OCI-LY7 (cell line): ENCODE data around the gene PHPT1. TPM values are rescaled to one million over a fixed set of nuclear protein-coding genes. Genes with fewer than 3 reads are reported as not detected.
A peak's percentile ranks its signal among the peaks of the same experiment; 100 is the strongest.

ENCODE experiments used
- BruUV-seq: library from RNA; stranded (reverse); fragments of 400-500 nt; replicated peaks from 2 replicates; lab custom pipeline; 2021; lab: Mats Ljungman, UMichigan
- CTCF ChIA-PET: fragments of 300-600 bp; sonication (Branson Sonifier 250); formaldehyde crosslinking; loops from one replicate; lab custom pipeline; 2022; ENCODE audit warnings: antibody characterized with exemption; ENCODE audit not compliant: unreplicated experiment; lab: Charles Lee
- POLR2A ChIA-PET: fragments of 300-600 bp; sonication (Branson Sonifier 250); formaldehyde crosslinking; loops from one replicate; lab custom pipeline; 2022; ENCODE audit warnings: antibody characterized with exemption; lab: Charles Lee
- DNase-seq: peaks from one replicate; pipeline ENCODE4 v3.0.0-alpha.2; 2015; ENCODE audit warnings: low spot score
- H2AFZ ChIP-seq: fragments of 200-600 bp; sonication (generic), shearing (Covaris generic); 2 replicates; pipeline ENCODE4 v1.6.1; 2014; ENCODE audit warnings: mild to moderate bottlenecking, antibody characterized with exemption, low read length, moderate library complexity
- H3K27ac ChIP-seq: fragments of 200-600 bp; sonication (generic); 2 replicates; pipeline ENCODE4 v1.5.1; 2014; ENCODE audit warnings: mixed run types, low read depth, mild to moderate bottlenecking, moderate library complexity, low read length, inconsistent platforms; ENCODE audit not compliant: poor library complexity, severe bottlenecking
- H3K36me3 ChIP-seq: fragments of 200-600 bp; sonication (generic); 2 replicates; pipeline ENCODE4 v1.6.1; 2014; ENCODE audit warnings: mild to moderate bottlenecking, antibody characterized with exemption, low read length, moderate library complexity, mixed read lengths; ENCODE audit not compliant: insufficient read depth
- H3K4me1 ChIP-seq: fragments of 200-600 bp; sonication (generic); 2 replicates; pipeline ENCODE4 v1.5.1; 2014; ENCODE audit warnings: mild to moderate bottlenecking, low read length; ENCODE audit not compliant: insufficient read depth, poor library complexity, severe bottlenecking
- H3K4me2 ChIP-seq: fragments of 200-600 bp; sonication (generic); 2 replicates; pipeline ENCODE4 v1.6.1; 2014; ENCODE audit warnings: mild to moderate bottlenecking, low read length
- H3K4me3 ChIP-seq: fragments of 200-600 bp; sonication (generic); 2 replicates; pipeline ENCODE4 v1.5.1; 2014; ENCODE audit warnings: mild to moderate bottlenecking, low read depth, low read length; ENCODE audit not compliant: poor library complexity, severe bottlenecking
- H3K79me2 ChIP-seq: fragments of 200-600 bp; sonication (generic); 2 replicates; pipeline ENCODE4 v1.6.1; 2016; ENCODE audit warnings: low read depth, mild to moderate bottlenecking, low read length, moderate library complexity, mixed read lengths; ENCODE audit not compliant: insufficient read depth
- H3K9me2 ChIP-seq: fragments of 200-600 bp; sonication (generic); 2 replicates; pipeline ENCODE4 v1.6.1; 2016; ENCODE audit warnings: mild to moderate bottlenecking, low read length, mixed read lengths; ENCODE audit not compliant: insufficient read depth
- H3K9me3 ChIP-seq: fragments of 200-600 bp; sonication (generic); 2 replicates; pipeline ENCODE4 v1.6.1; 2014; ENCODE audit warnings: mild to moderate bottlenecking, mixed run types, low read length, mixed read lengths
- H4K20me1 ChIP-seq: fragments of 200-600 bp; sonication (generic); 2 replicates; pipeline ENCODE4 v1.6.1; 2014; ENCODE audit warnings: mild to moderate bottlenecking, antibody characterized with exemption, low read length, moderate library complexity, mixed read lengths; ENCODE audit not compliant: insufficient read depth
- CTCF ChIP-seq: fragments of 200-600 bp; sonication (generic); conservative IDR thresholded peaks from 2 replicates; pipeline ENCODE4 v1.5.1; 2014; ENCODE audit warnings: mild to moderate bottlenecking, antibody characterized with exemption, low read length, moderate library complexity, mixed read lengths
- EZH2phosphoT487 ChIP-seq: fragments of 200-600 bp; sonication (generic); IDR thresholded peaks from 2 replicates; pipeline ENCODE4 v1.6.1; 2018; ENCODE audit warnings: low read depth, borderline replicate concordance, mild to moderate bottlenecking, mixed run types, antibody characterized with exemption, low read length, moderate library complexity, mixed read lengths
- intact Hi-C: fragments of 100-400 bp; cut with micrococcal nuclease; formaldehyde crosslinking; loops from one replicate; pipeline ENCODE4 v1.10.0; 2022; ENCODE audit not compliant: unreplicated experiment
- total RNA-seq, 2 experiments: library from RNA; depleted of rRNA in 1 of 2; stranded (reverse); fragments of >200 nt in 1 of 2; shearing (Covaris generic) in 1 of 2; gene quantifications; 2 replicates each; pipeline ENCODE4 v1.2.3, GENCODE V29; 2014 to 2022

PHPT1 gene
- total RNA-seq, 2 experiments from 2014 or later = 49.9 to 56.9 TPM

GRCh38 chr9:136839229-136840139 lies 9.7 kb upstream of the PHPT1 start:
- ChIA-PET POLR2A (no interaction called here), CTCF (no interaction called here)
- H3K4me3 ChIP-seq = no peak overlapping the region
- no peaks in the 10 kb centered on the region for H4K20me1 ChIP-seq
- intact Hi-C loops = no loop called here
- H3K4me1 ChIP-seq = peaks cover 22% of the 10 kb centered on the region
- H3K9me2 ChIP-seq = no peaks in the 10 kb centered on the region
- no peak for DNase-seq
- TF ChIP-seq CTCF = no peak
- TF ChIP-seq EZH2phosphoT487 = no peak
- H3K79me2 ChIP-seq = no peaks in the 10 kb centered on the region
- H3K27ac ChIP-seq = no peak overlapping the region
- no peaks in the 10 kb centered on the region for H3K9me3 ChIP-seq
- no peak overlapping the region for H3K4me2 ChIP-seq
- H3K36me3 ChIP-seq = peaks cover 45% of the 10 kb centered on the region
- no TSS peak for BruUV-seq
- no peak overlapping the region for H2AFZ ChIP-seq

- TSS peak; percentile 96 for BruUV-seq
Measured at GRCh38 chr9:136840140-136840876, 8.9 kb upstream of the PHPT1 start.

More at GRCh38 chr9:136840140-136840876, 8.9 kb upstream of the PHPT1 start:
- TF ChIP-seq EZH2phosphoT487 = no peak
- no peak for TF ChIP-seq CTCF
- no peak for DNase-seq
- no peak overlapping the region for H3K4me3 ChIP-seq
- peaks cover 22% of the 10 kb centered on the region for H3K4me1 ChIP-seq
- no peak overlapping the region for H3K4me2 ChIP-seq
- no peaks in the 10 kb centered on the region for H4K20me1 ChIP-seq
- POLR2A ChIA-PET = no interaction called here
- no peak overlapping the region for H3K27ac ChIP-seq
- no peaks in the 10 kb centered on the region for H3K9me3 ChIP-seq
- H3K9me2 ChIP-seq = no peaks in the 10 kb centered on the region
- H3K79me2 ChIP-seq = no peaks in the 10 kb centered on the region
- H3K36me3 ChIP-seq = peaks cover 45% of the 10 kb centered on the region
- no peak overlapping the region for H2AFZ ChIP-seq
- intact Hi-C loops = no loop called here
- CTCF ChIA-PET = no interaction called here
